ENCODE measurements around the gene HOXD4. TPM values are rescaled to one million over a fixed set of nuclear protein-coding genes. Genes with fewer than 3 reads are reported as not detected.

Gene HOXD4
- total RNA-seq, 4 donors from 2014 or later = 1.6 to 4.8 (median 3.3) TPM

- Histone ChIP-seq H3K4me3 (replicated peaks in 1 of 3) (no peak overlapping the region), H3K36me3 (no peaks in the 10 kb centered on the region), H3K4me1 (peaks cover 5 to 15% of the 10 kb centered on the region in 2 donors), H3K9me3 (no peaks in the 10 kb centered on the region), H3K27me3 (peaks cover 70% of the 10 kb centered on the region), H3K27ac (peak overlapping the region in 1 of 3 donors; percentile 36)
- intact Hi-C loops (cut with DNase I) = loop anchor here (5.0 to 10.0 kb wide), 3 partner anchors 429 to 1016 kb away; no protein-coding TSS in a partner anchor
- no peak for DNase-seq
- TF ChIP-seq, protein P1, sequence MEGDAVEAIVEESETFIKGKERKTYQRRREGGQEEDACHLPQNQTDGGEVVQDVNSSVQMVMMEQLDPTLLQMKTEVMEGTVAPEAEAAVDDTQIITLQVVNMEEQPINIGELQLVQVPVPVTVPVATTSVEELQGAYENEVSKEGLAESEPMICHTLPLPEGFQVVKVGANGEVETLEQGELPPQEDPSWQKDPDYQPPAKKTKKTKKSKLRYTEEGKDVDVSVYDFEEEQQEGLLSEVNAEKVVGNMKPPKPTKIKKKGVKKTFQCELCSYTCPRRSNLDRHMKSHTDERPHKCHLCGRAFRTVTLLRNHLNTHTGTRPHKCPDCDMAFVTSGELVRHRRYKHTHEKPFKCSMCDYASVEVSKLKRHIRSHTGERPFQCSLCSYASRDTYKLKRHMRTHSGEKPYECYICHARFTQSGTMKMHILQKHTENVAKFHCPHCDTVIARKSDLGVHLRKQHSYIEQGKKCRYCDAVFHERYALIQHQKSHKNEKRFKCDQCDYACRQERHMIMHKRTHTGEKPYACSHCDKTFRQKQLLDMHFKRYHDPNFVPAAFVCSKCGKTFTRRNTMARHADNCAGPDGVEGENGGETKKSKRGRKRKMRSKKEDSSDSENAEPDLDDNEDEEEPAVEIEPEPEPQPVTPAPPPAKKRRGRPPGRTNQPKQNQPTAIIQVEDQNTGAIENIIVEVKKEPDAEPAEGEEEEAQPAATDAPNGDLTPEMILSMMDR (IDR thresholded peaks at IDR 0.05) = no peak
- no peak for TF ChIP-seq POLR2A (IDR thresholded peaks at IDR 0.05)
- 16 to 22% methylated on average over 41 to 49 of the region's 49 CpGs for WGBS, 2 donors
These were observed 23.0 kb upstream of the HOXD4 start for GRCh38 chr2:176128172-176128981.

DNA sequence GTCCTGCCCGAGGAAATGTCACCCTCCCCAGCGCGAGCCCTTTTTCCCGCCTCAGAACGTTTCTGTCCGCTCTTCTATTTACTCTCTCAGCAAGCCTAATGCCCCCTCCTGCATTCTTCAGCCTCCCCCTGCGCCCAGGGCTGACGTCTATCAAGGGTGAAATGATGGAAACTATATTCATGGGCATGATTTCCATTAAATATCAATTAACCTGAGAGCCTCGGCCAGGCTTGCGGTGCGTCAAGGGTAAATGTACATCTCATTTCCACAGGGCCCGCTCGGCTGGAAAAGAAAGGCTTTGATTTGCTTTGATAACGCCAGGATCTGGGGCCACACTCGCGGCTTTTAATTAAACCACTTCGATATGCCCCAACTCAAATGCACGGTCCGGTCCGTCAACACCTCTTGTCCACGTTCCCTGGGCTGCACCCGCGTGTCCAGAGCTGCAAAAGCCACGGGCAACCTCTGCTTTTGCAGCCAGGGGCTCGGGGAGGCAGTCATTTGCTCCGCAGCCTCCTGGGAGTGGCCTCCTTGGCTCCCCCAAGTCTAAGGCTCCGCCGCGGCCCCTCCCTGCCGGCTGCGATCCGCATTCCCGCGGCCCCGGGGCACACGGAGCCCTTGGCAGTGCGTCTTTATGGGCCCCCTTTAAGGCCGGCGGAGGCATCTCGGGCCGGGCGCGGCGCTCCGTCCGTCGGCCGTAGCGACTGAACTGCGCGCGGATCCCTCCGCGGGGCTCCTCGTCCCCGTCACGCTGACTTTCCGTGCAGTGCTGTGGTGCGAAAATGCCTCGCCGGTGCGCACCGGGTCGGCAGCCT is 22.2 kb upstream of the HOXD4 start, which contains the start of gene HOXD8:
Gene HOXD8 (plus strand): TSS at position 724 of the 815 bp plus-strand sequence. CDS start 662 bp downstream, outside the sequence.
- peak in 1 of 2 donors; percentile 32 for DNase-seq
- intact Hi-C loops (cut with DNase I) = loop anchor here (5.0 to 10.0 kb wide), 3 partner anchors 428 to 1016 kb away; no protein-coding TSS in a partner anchor
- Histone ChIP-seq H3K4me3 (replicated peaks in 1 of 3) (peak within 1 kb of the TSS in 1 of 3 donors; percentile 23), H3K27me3 (peaks cover 68% of the 10 kb centered on the region), H3K36me3 (no peaks in the 10 kb centered on the region), H3K9me3 (no peaks in the 10 kb centered on the region), H3K4me1 (peaks cover 5 to 14% of the 10 kb centered on the region in 2 donors), H3K27ac (peak within 1 kb of the TSS; percentile 12 to 54 (median 50))
- TF ChIP-seq, protein P1 (IDR thresholded peaks at IDR 0.05) = no peak
- no peak for TF ChIP-seq POLR2A (IDR thresholded peaks at IDR 0.05)
- 4 to 6% methylated on average over 23 to 36 of the region's 64 CpGs for WGBS, 2 donors

- Histone ChIP-seq H3K27me3 (peaks cover 68% of the 10 kb centered on the region), H3K27ac (peak overlapping the region in 2 of 3 donors; percentile 4 to 36)
- intact Hi-C loops (cut with DNase I) = loop anchor here (5.0 to 10.0 kb wide), 3 partner anchors 428 to 1015 kb away; no protein-coding TSS in a partner anchor
These were observed 21.6 kb upstream of the HOXD4 start for GRCh38 chr2:176129813-176130146.

GRCh38 chr2:176130147-176130956 is 21.0 kb upstream of the HOXD4 start:
- peaks cover 5 to 14% of the 10 kb centered on the region in 2 donors for H3K4me1 ChIP-seq
- intact Hi-C loops (cut with DNase I) = no loop called here
- H3K27me3 ChIP-seq = peaks cover 67% of the 10 kb centered on the region
- peak overlapping the region; percentile 12 to 54 (median 50) for H3K27ac ChIP-seq
- H3K36me3 ChIP-seq = no peaks in the 10 kb centered on the region
- TF ChIP-seq, protein P1 (IDR thresholded peaks at IDR 0.05) = no peak
- no peak for TF ChIP-seq POLR2A (IDR thresholded peaks at IDR 0.05)
- H3K9me3 ChIP-seq = no peaks in the 10 kb centered on the region
- peak overlapping the region in 1 of 3 donors; percentile 23 for H3K4me3 ChIP-seq (replicated peaks in 1 of 3)
- no peak for DNase-seq
- 3 to 8% methylated on average over 21 to 60 of the region's 100 CpGs for WGBS, 2 donors

More at GRCh38 chr2:176129813-176130146, 21.6 kb upstream of the HOXD4 start:
- WGBS, 2 donors = 0 to 14% methylated on average over 11 to 13 of the region's 43 CpGs
- Histone ChIP-seq H3K4me1 (peaks cover 5 to 14% of the 10 kb centered on the region in 2 donors), H3K9me3 (no peaks in the 10 kb centered on the region), H3K4me3 (replicated peaks in 1 of 3) (peak overlapping the region in 1 of 3 donors; percentile 19), H3K36me3 (no peaks in the 10 kb centered on the region)
- no peak for TF ChIP-seq POLR2A (IDR thresholded peaks at IDR 0.05)
- TF ChIP-seq, protein P1 (IDR thresholded peaks at IDR 0.05) = no peak
- no peak for DNase-seq

Data from thyroid gland (tissue), 4 donors.